NB4 (cell line): ENCODE results near the gene ANTKMT.
"Not testable (repeated sequence)": the region's sequence is repeated elsewhere in the genome, so short reads cannot be mapped to it uniquely, and the experiment has no call there.

Experiments
- DNase-seq: peaks from one replicate; pipeline ENCODE4 v3.0.0; 2010; ENCODE audit warnings: low read depth
- H3K4me3 ChIP-seq: one replicate; pipeline ENCODE4 v1.5.1; 2011; ENCODE audit warnings: mild to moderate bottlenecking, low read depth, low read length, moderate library complexity
- CTCF ChIP-seq: IDR thresholded peaks from one replicate; pipeline ENCODE4 v1.5.1; 2012; ENCODE audit warnings: low read depth, low read length
- MAX ChIP-seq: IDR thresholded peaks from 2 replicates; pipeline ENCODE4 v1.6.1; 2011; ENCODE audit warnings: low read depth, low read length
- MYC ChIP-seq: IDR thresholded peaks from 2 replicates; pipeline ENCODE4 v1.6.1; 2011; ENCODE audit warnings: low read depth, low read length
- POLR2A ChIP-seq: IDR thresholded peaks from 2 replicates; pipeline ENCODE4 v1.6.1; 2011; ENCODE audit warnings: mild to moderate bottlenecking; ENCODE audit not compliant: insufficient read length; ENCODE audit errors: extremely low read depth

ANTKMT gene

GRCh38 chr16:711548-712320 lies 9.2 kb upstream of the ANTKMT start:
- TF ChIP-seq CTCF (peak; percentile 58), MYC (no peak), MAX (peak; percentile 36; the same call in 1 of the 2 replicates), POLR2A (no peak)
- no peak overlapping the region for H3K4me3 ChIP-seq
- peak; percentile 69 for DNase-seq

- peak; percentile 56 for DNase-seq
- not testable (repeated sequence) for H3K4me3 ChIP-seq
- TF ChIP-seq CTCF, result peak; percentile 15
Observed at GRCh38 chr16:712740-713250, 8.2 kb upstream of the ANTKMT start.

- no peak for DNase-seq
- TF ChIP-seq POLR2A, result no peak
- no peak for TF ChIP-seq MAX
- no peak for TF ChIP-seq MYC
- no peak for TF ChIP-seq CTCF
- no peak overlapping the region for H3K4me3 ChIP-seq
Observed at GRCh38 chr16:714079-714478, 6.9 kb upstream of the ANTKMT start.

GRCh38 chr16:714558-715476 lies 6.1 kb upstream of the ANTKMT start, which contains the start of gene METRN:
METRN (plus strand) TSS chr16:715118; CDS start chr16:715290, 172 bp downstream.
- peak; percentile 84 for DNase-seq
- H3K4me3 ChIP-seq, result no peak within 1 kb of the TSS
- no peak for TF ChIP-seq MYC
- no peak for TF ChIP-seq CTCF
- TF ChIP-seq POLR2A, result no peak
- no peak for TF ChIP-seq MAX

GRCh38 chr16:715477-716199 lies 5.3 kb upstream of the ANTKMT start:
- TF ChIP-seq MYC, result peak; percentile 55; the same call in 1 of the 2 replicates
- TF ChIP-seq POLR2A, result no peak
- TF ChIP-seq CTCF, result no peak
- TF ChIP-seq MAX, result peak; percentile 56; the same call in 1 of the 2 replicates
- peak; percentile 51 for DNase-seq
- no peak overlapping the region for H3K4me3 ChIP-seq
